GM19240 (cell line): ENCODE data around the gene NVL.
"Not testable (repeated sequence)": the region's sequence is repeated elsewhere in the genome, so short reads cannot be mapped to it uniquely, and the experiment has no call there.

Experiments
- DNase-seq: peaks from one replicate; pipeline ENCODE4 v3.0.0; 2011; ENCODE audit warnings: low spot score; ENCODE audit not compliant: insufficient read length

Gene NVL

DNA sequence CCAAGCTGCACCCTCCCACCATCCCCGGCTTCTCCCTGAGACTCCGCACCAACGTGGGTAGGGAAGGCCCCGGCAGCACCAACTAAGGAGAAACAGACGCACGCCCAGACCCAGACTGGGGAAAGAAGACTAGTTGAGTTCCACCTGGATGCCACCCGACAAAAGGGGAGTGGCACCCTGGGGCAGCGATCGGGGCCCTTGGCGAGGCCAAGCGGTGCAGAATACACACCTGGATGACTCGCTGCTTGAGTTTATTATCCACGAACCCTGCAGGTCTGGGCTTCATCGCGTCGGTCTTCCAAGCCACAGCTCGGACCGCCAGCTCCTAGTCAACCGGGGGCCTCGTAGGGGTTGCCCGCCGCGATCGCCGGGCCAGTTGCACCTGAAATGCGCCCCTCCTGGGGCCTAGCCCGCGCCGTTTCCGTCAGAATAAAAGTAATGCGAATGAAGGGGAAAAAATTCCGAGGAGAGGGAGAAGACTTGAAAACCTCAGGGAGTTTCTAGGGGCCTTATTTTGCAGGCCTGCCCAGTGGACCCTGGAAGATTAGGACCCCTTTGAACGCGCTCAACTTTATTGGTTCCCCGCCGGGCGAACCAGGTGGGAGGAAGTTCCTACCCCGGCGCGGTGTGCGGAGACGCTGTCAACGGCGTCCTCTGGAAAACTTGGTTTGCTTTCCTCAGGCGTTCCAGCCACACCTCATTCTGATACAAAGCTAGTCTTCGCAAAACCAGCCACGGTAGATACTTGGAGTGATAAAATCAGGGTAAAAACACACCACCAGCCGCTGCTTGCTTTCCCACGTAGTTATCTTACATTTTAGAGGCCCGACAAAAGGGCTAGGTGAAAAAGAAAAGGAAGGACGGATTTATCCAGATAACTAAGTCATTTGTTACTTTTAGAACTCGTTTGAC lies at the start of gene NVL:
Gene NVL, minus strand, starts transcription at position 331 of the 912 bp plus-strand sequence. Its CDS starts 45 bp downstream, at position 286.
- peak; percentile 57 for DNase-seq

DNA sequence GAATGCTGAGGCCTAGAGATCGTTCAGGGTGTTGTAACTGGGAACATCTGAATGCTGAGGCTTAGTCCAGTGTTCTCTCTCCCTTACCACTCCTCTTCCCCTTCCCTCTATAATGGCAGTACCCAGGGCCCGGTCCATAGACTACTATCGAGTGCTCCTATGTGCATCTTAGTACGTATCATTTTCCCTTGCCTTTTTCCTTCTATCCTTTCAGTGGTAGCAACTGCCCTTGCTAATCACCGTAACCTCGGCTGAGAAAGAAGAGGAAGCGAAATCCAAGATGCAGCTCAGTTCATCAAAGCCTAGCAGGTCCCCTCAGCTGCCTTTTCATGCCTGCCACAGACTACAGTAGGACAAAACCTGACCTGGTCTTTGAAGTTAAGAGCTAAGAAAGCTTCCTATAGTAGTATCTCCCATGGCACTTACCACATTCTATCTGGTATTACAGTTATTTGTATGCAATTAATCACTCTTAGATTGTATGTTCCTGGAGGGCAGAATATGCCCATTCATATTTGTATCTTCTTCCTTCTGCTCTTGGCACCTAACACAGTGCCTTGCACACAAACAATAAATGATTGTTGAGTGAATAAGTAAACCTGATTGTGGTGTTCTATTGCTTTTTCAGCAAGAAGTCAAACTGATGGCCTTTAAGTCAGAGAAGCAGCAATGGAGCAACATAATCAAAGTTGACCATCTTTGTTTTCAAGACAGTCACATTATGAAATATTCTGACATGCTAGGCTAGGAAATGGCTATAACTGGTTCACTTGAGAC lies 49.1 kb upstream of the NVL start:
- no peak for DNase-seq

DNA sequence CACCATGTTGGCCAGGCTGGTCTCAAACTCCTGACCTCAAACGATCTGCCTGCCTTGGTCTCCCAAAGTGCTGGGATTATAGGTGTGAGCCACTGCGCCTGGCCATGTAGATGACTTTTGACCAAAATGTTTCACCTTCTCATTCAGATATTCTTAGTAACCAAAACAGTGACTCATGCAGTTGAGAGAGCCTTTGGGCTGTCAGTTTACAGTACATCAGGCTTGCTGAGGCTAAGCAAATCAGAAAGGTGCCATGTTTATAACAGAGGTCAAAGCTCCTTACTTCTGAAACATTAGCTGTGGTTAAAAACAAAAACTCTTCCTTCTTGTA lies 47.7 kb upstream of the NVL start:
- DNase-seq, result no peak

DNA sequence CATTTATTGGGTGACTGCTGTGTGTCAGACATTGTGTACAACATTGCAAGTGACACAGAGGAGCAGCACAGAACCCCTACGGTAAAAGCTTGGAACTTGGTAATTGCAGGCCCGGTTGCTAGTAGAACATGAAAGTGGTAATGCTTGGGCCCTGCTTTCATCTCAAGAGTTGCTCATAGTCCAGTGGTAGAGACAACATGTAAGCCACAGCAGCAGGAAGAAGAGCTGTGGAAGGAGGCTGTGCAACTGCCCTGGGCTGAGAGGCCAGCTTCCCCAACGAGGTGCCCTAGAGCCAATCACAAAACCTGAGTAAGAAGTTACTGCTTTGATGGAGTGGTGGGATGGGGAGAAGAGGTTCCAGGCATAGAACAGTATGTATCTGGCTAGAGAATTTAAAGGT lies 45.1 kb upstream of the NVL start:
- DNase-seq, result no peak

DNA sequence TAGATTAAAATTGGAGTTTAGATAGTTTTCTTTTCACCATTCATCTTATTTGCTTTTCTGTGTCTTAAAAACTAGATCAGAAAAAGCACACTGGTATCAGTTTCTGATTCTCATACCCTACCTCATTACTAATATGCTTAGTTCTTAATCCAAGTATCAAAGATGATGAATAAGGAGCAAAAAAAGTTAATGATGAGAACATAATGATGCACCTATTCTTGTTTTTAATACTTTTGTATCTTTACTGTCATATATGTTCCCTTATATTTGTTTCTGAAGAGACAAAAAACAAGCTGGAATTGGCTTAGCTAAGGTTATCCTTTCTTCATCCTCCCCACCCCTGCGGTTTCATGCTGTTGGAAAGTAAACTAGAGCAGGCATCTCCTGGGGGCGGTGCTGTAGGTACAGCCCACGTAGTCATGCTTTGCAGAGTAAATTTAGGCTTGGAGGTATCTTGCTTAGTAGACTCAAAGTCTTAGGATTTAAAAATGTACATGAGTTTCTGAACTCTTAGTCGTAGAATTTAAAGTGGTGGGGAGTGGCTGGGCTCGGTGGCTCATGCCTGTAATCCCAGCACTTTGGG lies 43.1 kb upstream of the NVL start:
- DNase-seq, result no peak

DNA sequence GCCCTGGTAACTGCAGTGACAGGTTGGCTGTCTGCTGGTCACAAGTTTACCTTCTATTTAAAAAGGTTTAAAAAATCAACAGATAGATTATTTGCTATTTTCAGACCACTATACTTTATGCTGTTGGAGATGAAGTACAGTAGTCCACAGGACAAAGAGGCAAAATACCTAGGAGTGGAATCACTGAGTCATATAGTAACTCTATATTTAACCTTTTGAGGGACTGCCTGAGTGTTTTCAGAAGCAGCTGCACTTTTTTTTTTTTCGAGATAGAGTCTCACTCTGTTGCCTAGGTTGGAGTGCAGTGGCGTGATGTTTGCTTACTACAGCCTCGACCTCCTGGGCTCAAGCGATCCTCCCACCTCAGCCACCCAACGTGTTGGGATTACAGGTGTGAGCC lies 38.4 kb upstream of the NVL start:
- no peak for DNase-seq

- DNase-seq, result no peak
Observed at GRCh38 chr1:224359207-224359606, 29.2 kb upstream of the NVL start.

- no peak for DNase-seq
Observed at GRCh38 chr1:224358237-224358636, 28.3 kb upstream of the NVL start.

DNA sequence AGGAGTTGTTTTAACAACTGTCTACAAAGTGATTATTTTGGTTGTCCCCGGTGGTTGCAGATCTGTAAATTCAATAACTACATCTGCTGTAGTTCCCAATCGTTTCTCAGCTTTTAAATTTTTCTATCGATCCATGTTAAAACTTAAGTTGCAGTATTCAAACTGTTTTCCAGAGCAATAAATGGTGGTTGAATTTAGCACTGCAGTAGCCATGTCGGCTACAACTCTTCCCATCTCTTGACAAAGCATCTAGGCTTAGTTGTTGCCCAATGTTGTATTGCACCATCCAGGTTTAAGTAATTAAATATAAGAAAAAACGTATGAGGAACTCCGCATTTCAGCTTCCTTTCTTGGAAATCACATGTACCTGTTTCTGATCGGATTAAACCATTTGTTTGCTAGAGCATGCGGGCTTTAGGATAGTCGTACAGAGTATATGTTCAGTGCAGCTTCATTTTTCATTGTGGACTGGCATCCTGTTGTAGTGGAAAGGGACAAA lies 27.7 kb upstream of the NVL start:
- DNase-seq, result no peak

GRCh38 chr1:224356685-224357625 lies 27.0 kb upstream of the NVL start, which contains the start of gene CNIH4:
Gene CNIH4, plus strand, starts transcription at chr1:224356879. Its CDS starts 46 bp downstream, at chr1:224356925.
- peak; percentile 87 for DNase-seq

DNA sequence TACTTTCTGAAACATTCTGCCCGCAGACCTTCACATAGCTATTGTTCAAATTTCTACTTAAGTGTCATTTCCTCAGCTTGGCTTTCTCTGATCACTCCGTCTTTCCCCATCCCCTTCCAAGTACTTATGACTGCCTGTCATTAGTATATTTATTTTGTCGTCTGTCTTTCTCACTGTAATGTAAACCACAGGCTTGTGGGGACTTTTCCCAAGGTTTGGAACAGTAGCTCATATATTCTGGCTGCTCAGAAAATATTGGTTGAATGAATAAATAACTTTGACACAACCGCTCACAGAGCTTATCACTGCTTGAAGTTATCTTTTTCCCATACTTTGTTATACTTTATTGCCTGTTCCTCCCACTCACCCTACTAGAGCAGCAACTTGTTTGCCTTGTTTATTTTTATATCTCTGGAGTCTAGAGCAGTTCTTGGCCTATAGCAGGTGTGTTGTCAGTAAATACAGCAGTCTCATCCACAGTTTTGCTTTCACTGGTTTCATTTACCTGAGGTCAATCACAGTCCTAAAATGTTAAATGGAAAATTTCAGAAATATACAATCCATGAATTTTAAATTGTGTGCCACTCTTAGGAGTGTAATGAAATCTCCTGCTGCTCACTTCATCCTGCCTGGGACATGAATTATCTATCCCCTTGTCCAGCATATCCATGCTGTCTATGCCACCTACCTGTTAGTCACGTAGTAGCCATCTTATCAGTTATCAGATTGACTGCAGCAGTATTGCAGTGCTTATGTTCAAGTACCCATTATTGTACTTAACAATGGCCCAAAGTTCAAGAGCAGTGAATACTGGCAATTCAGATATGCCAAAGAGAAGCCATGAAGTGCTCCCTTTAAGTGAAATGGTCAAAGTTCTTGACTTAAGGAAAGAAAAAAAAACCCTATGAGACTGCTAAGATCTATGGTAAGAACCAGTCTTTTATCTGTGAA lies 24.3 kb upstream of the NVL start:
- DNase-seq, result no peak

GRCh38 chr1:224352436-224353085 lies 22.6 kb upstream of the NVL start:
- DNase-seq, result not testable (repeated sequence)

DNA sequence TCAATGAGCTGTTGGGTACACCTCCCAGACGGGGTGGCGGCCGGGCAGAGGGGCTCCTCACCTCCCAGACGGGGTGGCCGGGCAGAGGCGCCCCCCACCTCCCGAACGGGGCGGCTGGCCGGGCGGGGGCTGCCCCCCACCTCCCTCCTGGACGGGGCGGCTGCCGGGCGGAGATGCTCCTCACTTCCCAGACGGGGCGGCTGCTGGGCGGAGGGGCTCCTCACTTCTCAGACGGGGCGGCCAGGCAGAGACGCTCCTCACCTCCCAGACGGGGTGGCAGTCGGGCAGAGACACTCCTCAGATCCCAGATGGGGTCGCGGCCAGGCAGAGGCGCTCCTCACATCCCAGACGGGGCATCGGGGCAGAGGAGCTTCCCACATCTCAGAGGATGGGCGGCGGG lies 19.7 kb upstream of the NVL start:
- not testable (repeated sequence) for DNase-seq

DNA sequence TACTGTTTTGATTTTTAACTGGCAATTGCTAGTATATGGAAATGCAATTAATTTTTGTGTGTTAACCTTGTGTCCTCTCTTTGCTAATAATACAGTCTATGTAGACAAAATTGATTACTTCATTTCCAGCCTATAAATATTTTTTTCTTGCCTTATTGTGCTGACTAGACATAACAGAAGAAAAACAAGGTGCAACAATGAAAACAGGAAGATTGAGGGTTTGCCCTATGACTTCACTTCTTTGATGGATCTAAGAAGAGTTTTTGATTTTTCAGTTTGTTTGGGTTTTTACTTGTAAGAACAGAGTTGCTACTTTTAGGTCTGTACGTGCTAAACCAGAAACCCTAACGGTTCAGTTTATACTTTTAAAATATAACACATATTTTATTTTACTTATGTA lies 18.2 kb upstream of the NVL start:
- DNase-seq, result no peak

GRCh38 chr1:224343679-224344078 lies 13.7 kb upstream of the NVL start:
- DNase-seq, result no peak

DNA sequence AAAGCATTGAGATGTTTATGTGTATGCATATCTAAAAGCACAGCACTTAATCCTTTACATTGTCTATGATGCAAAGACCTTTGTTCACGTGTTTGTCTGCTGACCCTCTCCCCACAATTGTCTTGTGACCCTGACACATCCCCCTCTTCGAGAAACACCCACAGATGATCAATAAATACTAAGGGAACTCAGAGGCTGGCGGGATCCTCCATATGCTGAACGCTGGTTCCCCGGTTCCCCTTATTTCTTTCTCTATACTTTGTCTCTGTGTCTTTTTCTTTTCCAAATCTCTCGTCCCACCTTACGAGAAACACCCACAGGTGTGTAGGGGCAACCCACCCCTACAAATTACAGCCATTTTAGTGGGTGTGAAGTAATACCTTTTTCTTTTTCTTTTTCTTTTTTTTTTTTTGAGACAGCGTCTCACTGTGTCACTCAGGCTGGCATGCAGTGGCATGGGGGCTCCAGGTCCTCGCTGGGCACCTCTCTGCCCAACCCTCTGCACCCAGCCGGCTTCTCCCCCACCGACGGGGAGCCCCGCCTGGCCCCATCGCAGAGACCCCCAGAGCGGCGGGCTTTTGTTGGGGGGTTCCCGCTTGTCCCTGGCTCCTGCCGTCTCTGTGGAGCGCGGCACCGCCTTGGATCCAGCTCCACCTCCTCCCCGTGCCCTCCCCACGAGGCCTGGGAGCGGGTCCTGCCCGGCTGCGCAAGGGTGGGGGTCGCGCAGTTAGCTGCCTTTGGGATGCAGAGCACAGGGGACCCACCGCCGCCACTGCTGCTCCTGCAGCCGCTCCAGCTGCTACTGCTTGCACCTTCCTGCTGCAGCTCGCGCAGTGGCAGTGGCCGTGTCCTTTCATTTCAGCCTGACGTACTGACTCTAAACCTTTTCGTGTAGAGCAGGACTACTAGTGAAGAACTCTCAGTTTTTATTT lies 10.7 kb upstream of the NVL start:
- not testable (repeated sequence) for DNase-seq

DNA sequence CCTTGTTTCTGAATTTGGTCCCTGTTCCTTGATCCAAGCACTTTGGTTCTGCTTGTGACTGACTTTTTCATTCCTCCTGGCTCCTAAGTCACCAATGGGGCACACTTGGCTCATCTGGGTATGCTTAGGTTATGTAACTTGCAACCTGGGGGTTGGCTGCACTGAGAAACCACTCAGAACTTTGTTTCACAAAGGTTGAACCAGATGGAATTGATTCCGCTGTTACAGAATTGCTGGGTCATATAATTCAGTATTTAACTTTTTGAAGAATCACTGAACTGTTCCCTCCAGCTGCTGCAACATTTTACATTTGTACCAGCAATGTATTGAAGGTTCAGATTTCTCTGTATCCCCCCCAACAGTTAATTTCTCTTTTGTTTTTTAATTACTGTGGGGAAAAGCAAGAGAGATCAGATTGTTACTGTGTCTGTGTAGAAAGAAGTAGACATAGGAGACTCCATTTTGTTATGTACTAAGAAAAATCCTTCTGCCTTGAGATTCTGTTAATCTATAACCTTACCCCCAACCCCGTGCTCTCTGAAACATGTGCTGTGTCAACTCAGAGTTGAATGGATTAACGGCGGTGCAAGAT lies 9.6 kb upstream of the NVL start:
- DNase-seq, result no peak
